GM12878 (cell line): ENCODE measurements around the gene PRPSAP1. TPM values are rescaled to one million over a fixed set of nuclear protein-coding genes. Genes with fewer than 3 reads are reported as not detected.

Experiments used
- ATAC-seq: fragments of 200-7000 bp; cut with Tn5 transposase; 3 replicates; pipeline ENCODE4 v1.9.1; 2020; ENCODE audit warnings: mild to moderate bottlenecking, moderate library complexity
- BruUV-seq: library from RNA; stranded (reverse); fragments of 400-500 nt; replicated peaks from 2 replicates; lab custom pipeline; 2021; lab: Mats Ljungman, UMichigan
- CTCF ChIA-PET: fragments of 300-600 bp; sonication (Branson Sonifier 250); formaldehyde crosslinking; extraction: SDS; loops from one replicate; lab custom pipeline; 2021; ENCODE audit warnings: inconsistent platforms; lab: Yijun Ruan, JAX
- POLR2A ChIA-PET: fragments of 350-600 bp; formaldehyde crosslinking; extraction: SDS; loops from one replicate; lab custom pipeline; 2021; ENCODE audit warnings: inconsistent platforms; lab: Charles Lee
- RAD21 ChIA-PET: fragments of 300-600 bp; sonication (Branson Sonifier 250); formaldehyde crosslinking; loops from one replicate; lab custom pipeline; 2023; ENCODE audit warnings: antibody characterized with exemption; ENCODE audit not compliant: unreplicated experiment; lab: Charles Lee
- SMC1A ChIA-PET: fragments of 300-600 bp; sonication (Branson Sonifier 250); formaldehyde crosslinking; loops from one replicate; lab custom pipeline; 2023; ENCODE audit not compliant: unreplicated experiment, uncharacterized antibody; lab: Charles Lee
- DNase-seq: peaks from one replicate; pipeline ENCODE4 v3.0.0-alpha.2; 2011; ENCODE audit warnings: low read depth, low spot score
- FAIRE-seq: peaks from 3 replicates; lab custom pipeline; 2011; peaks lifted over from hg19 to GRCh38; lab: Jason Lieb, UNC
- H2AFZ ChIP-seq: 2 replicates; pipeline ENCODE4 v1.6.0; 2011; ENCODE audit warnings: low read depth, low read length, control low read depth; ENCODE audit not compliant: control insufficient read depth
- H3K27ac ChIP-seq: 2 replicates; pipeline ENCODE4 v1.5.1; 2011; ENCODE audit warnings: control low read depth; ENCODE audit not compliant: control insufficient read depth, insufficient read depth
- H3K27me3 ChIP-seq, 2 experiments: replicated peaks in 1 of 2; 2 replicates each; pipeline versions ENCODE4 v1.6.0 to v1.6.1; 2011; ENCODE audit warnings: low read length in 1 of 2; ENCODE audit not compliant: control insufficient read depth in 2 of 2, insufficient read depth in 2 of 2
- H3K36me3 ChIP-seq, 2 experiments: 2 replicates each; pipeline ENCODE4 v1.5.1; 2011; ENCODE audit warnings: low read length in 1 of 2; ENCODE audit not compliant: control insufficient read depth in 2 of 2, insufficient read depth in 2 of 2
- H3K4me1 ChIP-seq: 2 replicates; pipeline ENCODE4 v1.6.1; 2011; ENCODE audit warnings: mild to moderate bottlenecking, low read length, moderate library complexity, mixed read lengths; ENCODE audit not compliant: control insufficient read depth, insufficient read depth
- H3K4me2 ChIP-seq: 2 replicates; pipeline ENCODE4 v1.6.0; 2011; ENCODE audit warnings: control low read depth; ENCODE audit not compliant: control insufficient read depth, insufficient read depth
- H3K4me3 ChIP-seq: fragments of 200-600 bp; sonication (generic); 2 replicates; pipeline ENCODE4 v1.5.1; 2016
- H3K79me2 ChIP-seq: 2 replicates; pipeline ENCODE4 v1.6.0; 2011; ENCODE audit warnings: low read length; ENCODE audit not compliant: control insufficient read depth, insufficient read depth
- H3K9ac ChIP-seq: 2 replicates; pipeline ENCODE4 v1.8.0; 2011; ENCODE audit warnings: low read length, control low read depth, mixed read lengths; ENCODE audit not compliant: control insufficient read depth, insufficient read depth
- H3K9me3 ChIP-seq: replicated peaks from 3 replicates; pipeline ENCODE4 v1.5.1; 2011; ENCODE audit warnings: mild to moderate bottlenecking, low read length; ENCODE audit not compliant: control insufficient read depth, insufficient read depth
- H4K20me1 ChIP-seq: 2 replicates; pipeline ENCODE4 v1.6.0; 2011; ENCODE audit not compliant: control insufficient read depth, insufficient read depth
- BCL11A ChIP-seq: IDR thresholded peaks from 2 replicates; pipeline ENCODE4 v1.6.1; 2011; ENCODE audit warnings: low read depth, low read length
- IKZF1 ChIP-seq: fragments of 450-650 bp; conservative IDR thresholded peaks from 2 replicates; pipeline ENCODE4 v1.6.1; 2017; ENCODE audit warnings: antibody characterized with exemption, mild to moderate bottlenecking
- MAX ChIP-seq: IDR thresholded peaks from 2 replicates; pipeline ENCODE4 v1.6.1; 2012; ENCODE audit warnings: low read depth, low read length, improper control_type of control experiment
- REST ChIP-seq: IDR thresholded peaks from 2 replicates; pipeline ENCODE4 v1.6.1; 2012; ENCODE audit warnings: mild to moderate bottlenecking, low read depth, low read length
- RFX5 ChIP-seq: IDR thresholded peaks from 2 replicates; pipeline ENCODE4 v1.6.1; 2011; ENCODE audit warnings: low read depth, low read length, improper control_type of control experiment
- SIX5 ChIP-seq: IDR thresholded peaks from 2 replicates; pipeline ENCODE4 v1.6.1; 2011; ENCODE audit warnings: mild to moderate bottlenecking, low read depth, low read length, moderate library complexity; ENCODE audit not compliant: severe bottlenecking
- SP1 ChIP-seq: IDR thresholded peaks from one replicate; pipeline ENCODE4 v1.6.1; 2011; ENCODE audit warnings: low read depth, low read length
- ZBTB4 ChIP-seq: fragments of 450-650 bp; formaldehyde crosslinking; IDR thresholded peaks from 2 replicates; pipeline ENCODE4 v1.4.0; 2022; ENCODE audit warnings: mild to moderate bottlenecking, moderate library complexity
- WGBS: methylation state at CpG from one replicate; pipeline ENCODE4 v1.1.6; 2016; ENCODE audit warnings: low lambda C conversion rate; ENCODE audit not compliant: insufficient replicate concordance, insufficient coverage; ENCODE audit errors: missing lambda C conversion rate; 5-methylcytosine and 5-hydroxymethylcytosine counted together
- in situ Hi-C: fragments of 300-500 bp; cut with MboI; formaldehyde crosslinking; loops from 9 replicates; pipeline ENCODE4 v1.14.3; 2018; ENCODE audit warnings: mixed read lengths
- intact Hi-C: fragments of 100-400 bp; cut with micrococcal nuclease; formaldehyde crosslinking; loops from one replicate; pipeline ENCODE4 v1.14.2; 2022; ENCODE audit not compliant: unreplicated experiment
- polyA plus RNA-seq, 11 experiments: library from polyadenylated mRNA; depleted of rRNA in 4 of 11; unstranded in 6 of 11; stranded (reverse) in 5 of 11; fragments of >200 nt; fragmentation: Nextera tagmentation in 4 of 11; fragmentation: Illumina TruSeq in 1 of 11; extraction: Ambion mirVana in 4 of 11; extraction: Trizol in 1 of 11; gene quantifications; 1 replicate in 1 of 11; 2 replicates in 10 of 11; pipeline versions ENCODE4 v1.2.1 to v1.2.3, GENCODE V29; 2011 to 2016; ENCODE audit warnings: inconsistent platforms in 2 of 11, missing spikeins in 2 of 11, low read depth in 1 of 11
- total RNA-seq, 4 experiments: library from RNA; depleted of rRNA in 3 of 4; stranded (reverse); fragments of >200 nt in 3 of 4; fragmentation: Illumina TruSeq in 1 of 4; extraction: Trizol in 1 of 4; gene quantifications; 2 replicates each; pipeline versions ENCODE4 v1.2.1 to v1.2.3, GENCODE V29; 2013 to 2021

Gene PRPSAP1
- total and polyA plus RNA-seq, 10 of the 15 experiments (the other 5 are each of a cell fraction or from before 2014, with no cell fraction given), result 15.8 to 84.2 (median 44.2) TPM

DNA sequence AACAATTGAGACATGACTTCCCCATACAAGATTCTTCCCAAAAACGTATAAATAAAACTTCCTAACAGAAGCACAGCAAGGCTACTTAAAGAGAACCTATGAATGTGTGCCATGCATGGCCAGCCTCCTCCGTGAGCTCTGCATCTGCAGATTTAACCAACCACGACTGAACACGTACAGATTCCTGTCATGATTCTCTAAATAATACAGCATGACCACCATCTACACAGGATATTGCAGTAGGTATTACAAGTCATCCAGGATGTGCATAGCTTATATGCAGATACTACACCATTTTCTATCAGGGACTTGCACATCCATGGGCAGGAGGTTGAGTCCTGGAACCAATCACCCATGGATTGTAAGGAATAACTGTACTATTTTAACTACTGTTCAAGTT is 44.3 kb downstream of the PRPSAP1 start:
- no peak overlapping the region for H3K4me2 ChIP-seq
- no peaks in the 10 kb centered on the region for H3K4me1 ChIP-seq
- no peaks in the 10 kb centered on the region for H3K27me3 ChIP-seq
- TF ChIP-seq IKZF1, result no peak
- no peak for TF ChIP-seq RFX5
- TF ChIP-seq BCL11A, result no peak
- no peak for TF ChIP-seq SP1
- TF ChIP-seq MAX, result no peak
- TF ChIP-seq ZBTB4, result no peak
- no peak for TF ChIP-seq SIX5
- TF ChIP-seq REST, result no peak
- H3K79me2 ChIP-seq, result no peaks in the 10 kb centered on the region
- CTCF ChIA-PET, result interaction anchor here (0.6 to 4.3 kb wide), 5 partner anchors 10 to 296 kb away, joined by 3 to 29 read pairs (median 3); partner anchors contain the start of gene SPHK1
- FAIRE-seq (no peak), DNase-seq (no peak), ATAC-seq (no peak)
- RAD21 ChIA-PET, result interaction anchor here (1.4 kb wide), 1 partner anchor 9 kb away, joined by 4 read pairs; no protein-coding TSS in a partner anchor
- H3K9ac ChIP-seq, result no peak overlapping the region
- H4K20me1 ChIP-seq, result no peaks in the 10 kb centered on the region
- peaks cover 0 to 3% of the 10 kb centered on the region in 2 experiments; a peak in 3 of 4 replicates for H3K36me3 ChIP-seq
- intact Hi-C loops (no loop called here), in situ Hi-C loops (no loop called here)
- H2AFZ ChIP-seq, result no peak overlapping the region
- POLR2A ChIA-PET, result interaction anchor here (0.6 kb wide), 1 partner anchor 61 kb away, joined by 3 read pairs; no protein-coding TSS in a partner anchor
- TSS peak; percentile 63 for BruUV-seq
- H3K4me3 ChIP-seq, result no peak overlapping the region
- H3K9me3 ChIP-seq, result no peaks in the 10 kb centered on the region
- no peak overlapping the region for H3K27ac ChIP-seq
- SMC1A ChIA-PET, result interaction anchor here (0.6 to 2.3 kb wide), 2 partner anchors 149 to 656 kb away, joined by 3 to 5 read pairs; no protein-coding TSS in a partner anchor
- 40% methylated on average over 4 of the region's 4 CpGs for WGBS
